ENCODE data around the gene LOXL3. TPM values are rescaled to one million over a fixed set of nuclear protein-coding genes. Genes with fewer than 3 reads are reported as not detected.

Gene LOXL3
- 11.9 and 18.5 TPM in 2 replicates for total RNA-seq (ENCODE audit: low replicate concordance)

GRCh38 chr2:74553892-74554819 lies at the start of gene LOXL3, which contains the start of gene DOK1:
Gene LOXL3, minus strand, starts transcription at chr2:74553942. Its CDS starts 1,308 bp downstream, at chr2:74552634.
Gene DOK1, plus strand, starts transcription at chr2:74554720. Its CDS starts 35 bp downstream, at chr2:74554755.
- peak; percentile 88 for DNase-seq (ENCODE audit: low read depth)
- TF ChIP-seq CTCF (IDR thresholded peaks at IDR 0.05; ENCODE audit: insufficient read depth, low read length): no peak
- peak within 1 kb of the TSS; percentile 91 for H3K4me3 ChIP-seq (ENCODE audit: low read depth, low read length)

- TF ChIP-seq CTCF (IDR thresholded peaks at IDR 0.05; ENCODE audit: insufficient read depth, low read length): no peak
- H3K4me3 ChIP-seq (ENCODE audit: low read depth, low read length): no peak overlapping the region
Observed at GRCh38 chr2:74602586-74603281, 49.0 kb upstream of the LOXL3 start.

GRCh38 chr2:74599676-74600075 lies 45.9 kb upstream of the LOXL3 start:
- DNase-seq (ENCODE audit: low read depth): no peak
- no peak for TF ChIP-seq CTCF (IDR thresholded peaks at IDR 0.05; ENCODE audit: insufficient read depth, low read length)
- no peak overlapping the region for H3K4me3 ChIP-seq (ENCODE audit: low read depth, low read length)

More at GRCh38 chr2:74602586-74603281, 49.0 kb upstream of the LOXL3 start:
- peak; percentile 65 for DNase-seq (ENCODE audit: low read depth)

GRCh38 chr2:74597410-74597809 lies 43.7 kb upstream of the LOXL3 start:
- TF ChIP-seq CTCF (IDR thresholded peaks at IDR 0.05; ENCODE audit: insufficient read depth, low read length): no peak
- H3K4me3 ChIP-seq (ENCODE audit: low read depth, low read length): no peak overlapping the region
- DNase-seq (ENCODE audit: low read depth): peak; percentile 11

GRCh38 chr2:74596584-74596983 lies 42.8 kb upstream of the LOXL3 start:
- no peak for TF ChIP-seq CTCF (IDR thresholded peaks at IDR 0.05; ENCODE audit: insufficient read depth, low read length)
- no peak for DNase-seq (ENCODE audit: low read depth)
- no peak overlapping the region for H3K4me3 ChIP-seq (ENCODE audit: low read depth, low read length)

GRCh38 chr2:74593826-74594772 lies 40.4 kb upstream of the LOXL3 start:
- TF ChIP-seq CTCF (IDR thresholded peaks at IDR 0.05; ENCODE audit: insufficient read depth, low read length): no peak
- no peak overlapping the region for H3K4me3 ChIP-seq (ENCODE audit: low read depth, low read length)
- peak; percentile 23 for DNase-seq (ENCODE audit: low read depth)
